HepG2 (cell line): ENCODE results near the gene UBAP2L. TPM values are rescaled to one million over a fixed set of nuclear protein-coding genes. Genes with fewer than 3 reads are reported as not detected.

Experiments
- ELF1 ChIP-seq: sonication (generic); formaldehyde crosslinking; IDR thresholded peaks from 2 replicates; pipeline ENCODE4 v1.4.0; 2020; ENCODE audit warnings: missing genetic modification reagents
- FLYWCH1 ChIP-seq: sonication (generic); formaldehyde crosslinking; IDR thresholded peaks from 2 replicates; pipeline ENCODE4 v1.8.1; 2023; ENCODE audit warnings: mild to moderate bottlenecking, missing genetic modification reagents
- KDM6A ChIP-seq: IDR thresholded peaks from 2 replicates; pipeline ENCODE4 v1.6.1; 2016; ENCODE audit warnings: low read depth
- MXD4 ChIP-seq: IDR thresholded peaks from 2 replicates; pipeline ENCODE4 v1.6.1; 2016; ENCODE audit warnings: mild to moderate bottlenecking, missing biosample characterization, missing genetic modification reagents
- NCOA5 ChIP-seq: sonication (generic); formaldehyde crosslinking; IDR thresholded peaks from 2 replicates; pipeline ENCODE4 v1.4.0; 2020; ENCODE audit warnings: missing genetic modification reagents
- SIX4 ChIP-seq: sonication (generic); formaldehyde crosslinking; IDR thresholded peaks from 2 replicates; pipeline ENCODE4 v1.4.0; 2020; ENCODE audit warnings: missing genetic modification reagents
- U2AF2 ChIP-seq: fragments of 200-400 bp; formaldehyde crosslinking; IDR thresholded peaks from 2 replicates; pipeline ENCODE4 v1.6.1; 2017; ENCODE audit warnings: low read depth, mild to moderate bottlenecking, low read length
- WIZ ChIP-seq: sonication (generic); formaldehyde crosslinking; IDR thresholded peaks from 2 replicates; pipeline ENCODE4 v1.5.1; 2020; ENCODE audit warnings: mild to moderate bottlenecking, missing genetic modification reagents
- ZFP1 ChIP-seq: IDR thresholded peaks from 2 replicates; pipeline ENCODE4 v1.6.1; 2016
- ZFP82 ChIP-seq: sonication (generic); formaldehyde crosslinking; IDR thresholded peaks from 2 replicates; pipeline ENCODE4 v1.5.1; 2020; ENCODE audit warnings: mild to moderate bottlenecking, missing genetic modification reagents, borderline replicate concordance
- ZMYM4 ChIP-seq: sonication (generic); formaldehyde crosslinking; IDR thresholded peaks from 2 replicates; pipeline ENCODE4 v1.8.1; 2023; ENCODE audit warnings: mild to moderate bottlenecking, missing genetic modification reagents
- ZNF460 ChIP-seq: sonication (generic); formaldehyde crosslinking; IDR thresholded peaks from 2 replicates; pipeline ENCODE4 v1.5.1; 2020; ENCODE audit warnings: missing genetic modification reagents, mild to moderate bottlenecking, borderline replicate concordance
- ZNF775 ChIP-seq: sonication (generic); formaldehyde crosslinking; IDR thresholded peaks from 2 replicates; pipeline ENCODE4 v1.4.0; 2020; ENCODE audit warnings: missing genetic modification reagents, mild to moderate bottlenecking, moderate library complexity, borderline replicate concordance
- ZSCAN20 ChIP-seq: sonication (generic); formaldehyde crosslinking; IDR thresholded peaks from 2 replicates; pipeline ENCODE4 v1.4.0; 2020; ENCODE audit warnings: missing genetic modification reagents, mild to moderate bottlenecking, borderline replicate concordance
- polyA plus RNA-seq, 8 experiments: library from polyadenylated mRNA; depleted of rRNA in 3 of 8; stranded (reverse) in 7 of 8; unstranded in 1 of 8; fragments of >200 nt; fragmentation: Illumina TruSeq in 4 of 8; extraction: Trizol in 4 of 8; gene quantifications; 2 replicates each; pipeline versions ENCODE4 v1.2.1 to v1.2.3, GENCODE V29; 2011 to 2016; ENCODE audit warnings: low read depth in 4 of 8, missing spikeins in 1 of 8, mixed read lengths in 1 of 8; ENCODE audit not compliant: insufficient read depth in 1 of 8
- total RNA-seq, 5 experiments: library from RNA; depleted of rRNA; stranded (reverse); fragments of >200 nt; fragmentation: Illumina TruSeq; extraction: Trizol; gene quantifications; 2 replicates each; pipeline ENCODE4 v1.2.3, GENCODE V29; 2016; ENCODE audit warnings: low read depth in 1 of 5
- TF ChIP-seq, protein P1 (sequence below): sonication (generic); formaldehyde crosslinking; IDR thresholded peaks from 2 replicates; pipeline ENCODE4 v1.8.1; 2022; ENCODE audit warnings: low read depth, mild to moderate bottlenecking, missing genetic modification reagents
- TF ChIP-seq, protein P2 (sequence below): sonication (generic); formaldehyde crosslinking; IDR thresholded peaks from 2 replicates; pipeline ENCODE4 v1.4.0; 2020; ENCODE audit warnings: missing genetic modification reagents, borderline replicate concordance
- TF ChIP-seq, protein P3 (sequence below): sonication (generic); formaldehyde crosslinking; IDR thresholded peaks from 2 replicates; pipeline ENCODE4 v1.4.0; 2020; ENCODE audit warnings: mild to moderate bottlenecking, missing genetic modification reagents
- TF ChIP-seq, protein P4 (sequence below): sonication (generic); formaldehyde crosslinking; IDR thresholded peaks from 2 replicates; pipeline ENCODE4 v1.5.0; 2020; ENCODE audit warnings: mild to moderate bottlenecking, missing genetic modification reagents
- TF ChIP-seq, protein P5 (sequence below): sonication (generic); formaldehyde crosslinking; IDR thresholded peaks from 2 replicates; pipeline ENCODE4 v1.4.0; 2020; ENCODE audit warnings: missing genetic modification reagents, borderline replicate concordance
- TF ChIP-seq, protein P6 (sequence below): IDR thresholded peaks from 2 replicates; pipeline ENCODE4 v1.6.1; 2016; ENCODE audit warnings: missing genetic modification reagents, missing compliant biosample characterization

The UBAP2L gene
- total and polyA plus RNA-seq, 2 of the 13 experiments (the other 11 are each of a cell fraction or from before 2014, with no cell fraction given) = 74.2 to 159 TPM

DNA sequence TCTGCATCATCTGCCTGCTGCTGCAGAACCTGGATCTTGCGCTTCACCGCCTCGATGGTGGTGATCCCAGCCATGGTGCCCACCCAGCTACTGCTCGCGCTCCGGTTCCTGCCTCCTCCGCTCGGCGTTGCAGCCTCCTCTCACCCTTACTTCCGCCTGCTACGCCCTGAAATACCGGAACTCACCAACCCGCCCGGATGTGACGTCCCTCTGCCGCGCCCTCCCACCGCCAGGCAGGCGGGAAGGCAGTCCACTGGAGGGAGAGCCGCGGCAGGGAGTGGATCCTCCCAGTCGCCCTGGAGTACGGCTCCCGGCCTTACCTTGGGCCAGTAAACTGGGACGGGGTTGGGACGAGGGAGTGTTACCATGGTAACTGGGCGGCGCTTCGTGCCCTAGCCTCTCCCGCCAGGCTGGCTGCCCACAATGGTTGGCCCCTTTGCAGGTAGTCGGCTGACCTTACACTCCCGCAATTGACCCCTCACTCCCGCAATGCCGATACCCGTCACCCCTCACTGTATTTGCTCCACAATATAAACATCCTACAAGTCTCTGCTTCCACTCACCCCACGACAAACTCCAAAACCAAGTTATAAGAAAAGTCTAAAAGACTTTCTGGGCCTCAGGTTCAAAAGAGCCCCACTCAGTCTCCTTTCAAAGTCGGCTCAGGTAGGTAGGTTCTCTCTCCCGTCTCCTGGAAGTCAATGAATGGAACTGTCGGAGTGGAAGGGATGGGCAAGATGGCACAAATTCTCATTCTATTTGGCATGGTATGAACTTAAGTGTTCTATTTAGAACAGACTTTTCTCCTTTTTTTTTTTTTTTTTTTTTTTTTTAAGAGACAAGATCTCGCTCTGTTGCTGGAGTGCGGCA is 37.5 kb upstream of the UBAP2L start (continued):
- TF ChIP-seq, protein P1, sequence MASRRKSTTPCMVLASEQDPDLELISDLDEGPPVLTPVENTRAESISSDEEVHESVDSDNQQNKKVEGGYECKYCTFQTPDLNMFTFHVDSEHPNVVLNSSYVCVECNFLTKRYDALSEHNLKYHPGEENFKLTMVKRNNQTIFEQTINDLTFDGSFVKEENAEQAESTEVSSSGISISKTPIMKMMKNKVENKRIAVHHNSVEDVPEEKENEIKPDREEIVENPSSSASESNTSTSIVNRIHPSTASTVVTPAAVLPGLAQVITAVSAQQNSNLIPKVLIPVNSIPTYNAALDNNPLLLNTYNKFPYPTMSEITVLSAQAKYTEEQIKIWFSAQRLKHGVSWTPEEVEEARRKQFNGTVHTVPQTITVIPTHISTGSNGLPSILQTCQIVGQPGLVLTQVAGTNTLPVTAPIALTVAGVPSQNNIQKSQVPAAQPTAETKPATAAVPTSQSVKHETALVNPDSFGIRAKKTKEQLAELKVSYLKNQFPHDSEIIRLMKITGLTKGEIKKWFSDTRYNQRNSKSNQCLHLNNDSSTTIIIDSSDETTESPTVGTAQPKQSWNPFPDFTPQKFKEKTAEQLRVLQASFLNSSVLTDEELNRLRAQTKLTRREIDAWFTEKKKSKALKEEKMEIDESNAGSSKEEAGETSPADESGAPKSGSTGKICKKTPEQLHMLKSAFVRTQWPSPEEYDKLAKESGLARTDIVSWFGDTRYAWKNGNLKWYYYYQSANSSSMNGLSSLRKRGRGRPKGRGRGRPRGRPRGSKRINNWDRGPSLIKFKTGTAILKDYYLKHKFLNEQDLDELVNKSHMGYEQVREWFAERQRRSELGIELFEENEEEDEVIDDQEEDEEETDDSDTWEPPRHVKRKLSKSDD (CRISPR knock-in tag) = peak; percentile 83; the same call in 1 of the 2 replicates
- TF ChIP-seq, protein P2, sequence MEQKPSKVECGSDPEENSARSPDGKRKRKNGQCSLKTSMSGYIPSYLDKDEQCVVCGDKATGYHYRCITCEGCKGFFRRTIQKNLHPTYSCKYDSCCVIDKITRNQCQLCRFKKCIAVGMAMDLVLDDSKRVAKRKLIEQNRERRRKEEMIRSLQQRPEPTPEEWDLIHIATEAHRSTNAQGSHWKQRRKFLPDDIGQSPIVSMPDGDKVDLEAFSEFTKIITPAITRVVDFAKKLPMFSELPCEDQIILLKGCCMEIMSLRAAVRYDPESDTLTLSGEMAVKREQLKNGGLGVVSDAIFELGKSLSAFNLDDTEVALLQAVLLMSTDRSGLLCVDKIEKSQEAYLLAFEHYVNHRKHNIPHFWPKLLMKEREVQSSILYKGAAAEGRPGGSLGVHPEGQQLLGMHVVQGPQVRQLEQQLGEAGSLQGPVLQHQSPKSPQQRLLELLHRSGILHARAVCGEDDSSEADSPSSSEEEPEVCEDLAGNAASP (CRISPR knock-in tag) = peak; percentile 64; the same call in 1 of the 2 replicates
- TF ChIP-seq, protein P3, sequence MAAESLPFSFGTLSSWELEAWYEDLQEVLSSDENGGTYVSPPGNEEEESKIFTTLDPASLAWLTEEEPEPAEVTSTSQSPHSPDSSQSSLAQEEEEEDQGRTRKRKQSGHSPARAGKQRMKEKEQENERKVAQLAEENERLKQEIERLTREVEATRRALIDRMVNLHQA (CRISPR knock-in tag) = no peak
- TF ChIP-seq SIX4 (CRISPR knock-in tag) (0 out of 2 replicates have a peak, but pooled peaks have one; percentile 39), U2AF2 (no peak), ZMYM4 (CRISPR knock-in tag) (peak; percentile 78), ZNF775 (no peak), ZFP82 (no peak), ELF1 (CRISPR knock-in tag) (peak; percentile 98), ZNF460 (CRISPR knock-in tag) (no peak), ZSCAN20 (CRISPR knock-in tag) (no peak), MXD4 (CRISPR knock-in tag) (peak; percentile 62; the same call in 1 of the 2 replicates), FLYWCH1 (CRISPR knock-in tag) (no peak), WIZ (CRISPR knock-in tag) (no peak), NCOA5 (CRISPR knock-in tag) (no peak), ZFP1 (CRISPR knock-in tag) (peak; percentile 75; the same call in 1 of the 2 replicates), KDM6A (CRISPR knock-in tag) (0 out of 2 replicates have a peak, but pooled peaks have one; percentile 9)
- TF ChIP-seq, protein P4, sequence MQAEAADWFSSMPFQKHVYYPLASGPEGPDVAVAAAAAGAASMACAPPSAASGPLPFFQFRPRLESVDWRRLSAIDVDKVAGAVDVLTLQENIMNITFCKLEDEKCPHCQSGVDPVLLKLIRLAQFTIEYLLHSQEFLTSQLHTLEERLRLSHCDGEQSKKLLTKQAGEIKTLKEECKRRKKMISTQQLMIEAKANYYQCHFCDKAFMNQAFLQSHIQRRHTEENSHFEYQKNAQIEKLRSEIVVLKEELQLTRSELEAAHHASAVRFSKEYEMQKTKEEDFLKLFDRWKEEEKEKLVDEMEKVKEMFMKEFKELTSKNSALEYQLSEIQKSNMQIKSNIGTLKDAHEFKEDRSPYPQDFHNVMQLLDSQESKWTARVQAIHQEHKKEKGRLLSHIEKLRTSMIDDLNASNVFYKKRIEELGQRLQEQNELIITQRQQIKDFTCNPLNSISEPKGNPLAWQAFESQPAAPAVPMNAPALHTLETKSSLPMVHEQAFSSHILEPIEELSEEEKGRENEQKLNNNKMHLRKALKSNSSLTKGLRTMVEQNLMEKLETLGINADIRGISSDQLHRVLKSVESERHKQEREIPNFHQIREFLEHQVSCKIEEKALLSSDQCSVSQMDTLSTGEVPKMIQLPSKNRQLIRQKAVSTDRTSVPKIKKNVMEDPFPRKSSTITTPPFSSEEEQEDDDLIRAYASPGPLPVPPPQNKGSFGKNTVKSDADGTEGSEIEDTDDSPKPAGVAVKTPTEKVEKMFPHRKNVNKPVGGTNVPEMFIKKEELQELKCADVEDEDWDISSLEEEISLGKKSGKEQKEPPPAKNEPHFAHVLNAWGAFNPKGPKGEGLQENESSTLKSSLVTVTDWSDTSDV (CRISPR knock-in tag) = no peak
- TF ChIP-seq, protein P5, sequence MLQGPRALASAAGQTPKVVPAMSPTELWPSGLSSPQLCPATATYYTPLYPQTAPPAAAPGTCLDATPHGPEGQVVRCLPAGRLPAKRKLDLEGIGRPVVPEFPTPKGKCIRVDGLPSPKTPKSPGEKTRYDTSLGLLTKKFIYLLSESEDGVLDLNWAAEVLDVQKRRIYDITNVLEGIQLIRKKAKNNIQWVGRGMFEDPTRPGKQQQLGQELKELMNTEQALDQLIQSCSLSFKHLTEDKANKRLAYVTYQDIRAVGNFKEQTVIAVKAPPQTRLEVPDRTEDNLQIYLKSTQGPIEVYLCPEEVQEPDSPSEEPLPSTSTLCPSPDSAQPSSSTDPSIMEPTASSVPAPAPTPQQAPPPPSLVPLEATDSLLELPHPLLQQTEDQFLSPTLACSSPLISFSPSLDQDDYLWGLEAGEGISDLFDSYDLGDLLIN (CRISPR knock-in tag) = peak; percentile 82; the same call in 1 of the 2 replicates
- TF ChIP-seq, protein P6, sequence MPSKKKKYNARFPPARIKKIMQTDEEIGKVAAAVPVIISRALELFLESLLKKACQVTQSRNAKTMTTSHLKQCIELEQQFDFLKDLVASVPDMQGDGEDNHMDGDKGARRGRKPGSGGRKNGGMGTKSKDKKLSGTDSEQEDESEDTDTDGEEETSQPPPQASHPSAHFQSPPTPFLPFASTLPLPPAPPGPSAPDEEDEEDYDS (CRISPR knock-in tag) = peak; percentile 95
